K562 (cell line): ENCODE results near the gene ESPL1.

Experiments
- BCLAF1 ChIP-seq, 2 experiments: fragments of 450-650 bp in 1 of 2; IDR thresholded peaks; 2 replicates each; pipeline ENCODE4 v1.6.1; 2011 to 2017; ENCODE audit warnings: low read depth in 2 of 2, antibody characterized with exemption in 1 of 2, borderline replicate concordance in 1 of 2, low read length in 1 of 2, mild to moderate bottlenecking in 1 of 2, mixed read lengths in 1 of 2; ENCODE audit not compliant: control insufficient read depth in 1 of 2
- ETV6 ChIP-seq, 3 experiments: fragments of 150-350 bp in 1 of 3; sonication (generic) in 1 of 3; formaldehyde crosslinking in 1 of 3; IDR thresholded peaks; 2 replicates each; pipeline versions ENCODE4 v1.6.1 to v1.8.0; 2014 to 2022; ENCODE audit warnings: borderline replicate concordance in 2 of 3, low read depth in 2 of 3, antibody characterized with exemption in 1 of 3, low read length in 1 of 3, mild to moderate bottlenecking in 1 of 3, missing genetic modification reagents in 1 of 3
- EZH2 ChIP-seq: IDR thresholded peaks from 2 replicates; pipeline ENCODE4 v1.6.1; 2012; ENCODE audit warnings: low read depth, mild to moderate bottlenecking, inconsistent platforms, low read length, borderline replicate concordance
- KDM5B ChIP-seq: fragments of 200-600 bp; sonication (generic); IDR thresholded peaks from 2 replicates; pipeline ENCODE4 v1.6.1; 2012; ENCODE audit warnings: low read depth, mild to moderate bottlenecking, moderate library complexity, low read length, control low read depth, inconsistent platforms; ENCODE audit not compliant: insufficient replicate concordance
- POLR2A ChIP-seq: fragments of 450-650 bp; conservative IDR thresholded peaks from 2 replicates; pipeline ENCODE4 v1.6.1; 2016
- PPARD ChIP-seq: fragments of 250-450 bp; sonication (Bioruptor Pico); IDR thresholded peaks from 2 replicates; pipeline ENCODE4 v1.8.0; 2022; ENCODE audit warnings: inconsistent platforms, mild to moderate bottlenecking, moderate library complexity
- ZFX ChIP-seq: sonication (generic); formaldehyde crosslinking; IDR thresholded peaks from 2 replicates; pipeline ENCODE4 v1.8.0; 2022; ENCODE audit warnings: mild to moderate bottlenecking, missing genetic modification reagents, moderate library complexity

- TF ChIP-seq BCLAF1 (IDR thresholded peaks at IDR 0.05; ENCODE audit: borderline replicate concordance in 1 of 2, control insufficient read depth in 1 of 2, low read depth in 2 of 2, low read length in 1 of 2) (0 out of 4 replicates have a peak, but pooled peaks of 1 of the 2 experiments have one; percentile 60), KDM5B (no peak), ZFX (CRISPR knock-in tag) (no peak), PPARD (CRISPR knock-in tag) (no peak), ETV6 (IDR thresholded peaks at IDR 0.05; ENCODE audit: borderline replicate concordance in 1 of 2, low read depth in 2 of 2, low read length in 1 of 2) (no peak), ETV6 (CRISPR knock-in tag; IDR thresholded peaks at IDR 0.05; ENCODE audit: borderline replicate concordance) (no peak), POLR2A (no peak), EZH2 (no peak)
Measured at GRCh38 chr12:53320352-53321195, 52.5 kb downstream of the ESPL1 start.
